WTC11 (cell line): ENCODE measurements around the gene MAPK11. TPM values are rescaled to one million over a fixed set of nuclear protein-coding genes. Genes with fewer than 3 reads are reported as not detected.

Source experiments
- ATAC-seq: fragments of 200-7000 bp; cut with Tn5 transposase; 2 replicates; pipeline ENCODE4 v1.10.0; 2021; ENCODE audit warnings: mild to moderate bottlenecking, moderate library complexity
- CTCF ChIA-PET: fragments of 300-600 bp; sonication (Branson Sonifier 250); formaldehyde crosslinking; loops from one replicate; lab custom pipeline; 2021; ENCODE audit warnings: antibody characterized with exemption; lab: Charles Lee
- POLR2A ChIA-PET: fragments of 350-600 bp; sonication (Branson Sonifier 250); formaldehyde crosslinking; loops from one replicate; lab custom pipeline; 2021; ENCODE audit warnings: antibody characterized with exemption; lab: Charles Lee
- DNase-seq: peaks from one replicate; pipeline ENCODE4 v3.0.0; 2021; ENCODE audit warnings: low spot score
- H3K27ac Mint-ChIP-seq: 2 replicates; pipeline ENCODE4 v1.8.0; 2021; ENCODE audit warnings: mixed read lengths
- H3K27me3 Mint-ChIP-seq: 2 replicates; pipeline ENCODE4 v1.8.0; 2021; ENCODE audit warnings: low read depth, mild to moderate bottlenecking, moderate library complexity, mixed read lengths
- H3K36me3 Mint-ChIP-seq: 2 replicates; pipeline ENCODE4 v1.8.0; 2021; ENCODE audit warnings: mixed read lengths
- H3K4me1 Mint-ChIP-seq: 2 replicates; pipeline ENCODE4 v1.8.0; 2022; ENCODE audit warnings: mixed read lengths
- H3K4me3 Mint-ChIP-seq: 2 replicates; pipeline ENCODE4 v1.8.0; 2021; ENCODE audit warnings: mild to moderate bottlenecking, moderate library complexity, mixed read lengths
- H3K9me3 Mint-ChIP-seq: 2 replicates; pipeline ENCODE4 v1.8.0; 2021; ENCODE audit warnings: mixed read lengths
- EMX1 ChIP-seq: fragments of 250-450 bp; sonication (Bioruptor Pico); IDR thresholded peaks from 2 replicates; pipeline ENCODE4 v1.8.0; 2021; ENCODE audit warnings: mild to moderate bottlenecking
- ETV6 ChIP-seq: sonication (generic); formaldehyde crosslinking; IDR thresholded peaks from 2 replicates; pipeline ENCODE4 v1.8.1; 2022; ENCODE audit warnings: mild to moderate bottlenecking, missing genetic modification reagents
- IRF1 ChIP-seq: sonication (generic); formaldehyde crosslinking; IDR thresholded peaks from 2 replicates; pipeline ENCODE4 v1.8.0; 2023; ENCODE audit warnings: missing genetic modification reagents
- RELA ChIP-seq: sonication (generic); formaldehyde crosslinking; IDR thresholded peaks from 2 replicates; pipeline ENCODE4 v1.8.1; 2022; ENCODE audit warnings: missing genetic modification reagents, mild to moderate bottlenecking, borderline replicate concordance
- SOX15 ChIP-seq: fragments of 250-450 bp; sonication (Bioruptor Pico); IDR thresholded peaks from 2 replicates; pipeline ENCODE4 v1.9.0; 2021; ENCODE audit warnings: mild to moderate bottlenecking
- STAT6 ChIP-seq: sonication (generic); formaldehyde crosslinking; conservative IDR thresholded peaks from 2 replicates; pipeline ENCODE4 v1.8.1; 2023; ENCODE audit warnings: mild to moderate bottlenecking, low read depth, missing genetic modification reagents, moderate library complexity
- ZBTB43 ChIP-seq: sonication (generic); formaldehyde crosslinking; IDR thresholded peaks from 2 replicates; pipeline ENCODE4 v1.8.1; 2023; ENCODE audit warnings: mild to moderate bottlenecking, missing genetic modification reagents
- ZNF532 ChIP-seq: fragments of 250-450 bp; sonication (Bioruptor Pico); IDR thresholded peaks from 2 replicates; pipeline ENCODE4 v1.9.0; 2021; ENCODE audit warnings: mild to moderate bottlenecking, borderline replicate concordance
- total RNA-seq: library from RNA; stranded (reverse); gene quantifications from 3 replicates; pipeline ENCODE4 v1.2.3, GENCODE V29; 2021

MAPK11 gene
- total RNA-seq, 1 experiment from 2014 or later, result 2.3 TPM

- TF ChIP-seq ZBTB43, result no peak
These were observed 49.3 kb upstream of the MAPK11 start (continued) for GRCh38 chr22:50319503-50319951.

GRCh38 chr22:50318698-50319411 is 48.7 kb upstream of the MAPK11 start:
- no peak for ATAC-seq
- DNase-seq, result no peak
- CTCF ChIA-PET, result interaction anchor here (3.3 kb wide), 1 partner anchor 23 kb away, joined by 14 read pairs; no protein-coding TSS in a partner anchor

More at GRCh38 chr22:50318698-50319411, 48.7 kb upstream of the MAPK11 start:
- Mint-ChIP-seq H3K9me3 (no peaks in the 10 kb centered on the region), H3K27ac (no peak overlapping the region), H3K27me3 (no peaks in the 10 kb centered on the region; the same call in 1 of the 2 replicates), H3K4me1 (peaks cover 5% of the 10 kb centered on the region), H3K4me3 (no peak overlapping the region), H3K36me3 (no peaks in the 10 kb centered on the region)
- POLR2A ChIA-PET, result no interaction called here
- TF ChIP-seq SOX15, result no peak
- no peak for TF ChIP-seq RELA (CRISPR knock-in tag)
- no peak for TF ChIP-seq STAT6
- TF ChIP-seq EMX1 (CRISPR knock-in tag), result no peak
- no peak for TF ChIP-seq ETV6
- no peak for TF ChIP-seq ZBTB43
- TF ChIP-seq ZNF532, result no peak
- no peak for TF ChIP-seq IRF1 (CRISPR knock-in tag)
